Dendritic cell treated with granulocyte-macrophage colony-stimulating factor and Interleukin-4, amounts not matched to agents 40 ng/mL and 50 ng/mL, for 4 days (primary cell): ENCODE measurements around the gene ATP1A3.
"Not testable (repeated sequence)": the region's sequence is repeated elsewhere in the genome, so short reads cannot be mapped to it uniquely, and the experiment has no call there.

Experiments
- H3K27ac Mint-ChIP-seq: one replicate; pipeline ENCODE4 v1.8.0; 2022; ENCODE audit warnings: mild to moderate bottlenecking, mixed read lengths
- H3K27me3 Mint-ChIP-seq: one replicate; pipeline ENCODE4 v1.8.0; 2022; ENCODE audit warnings: mild to moderate bottlenecking, mixed read lengths
- H3K36me3 Mint-ChIP-seq: one replicate; pipeline ENCODE4 v1.8.0; 2022; ENCODE audit warnings: low read depth, mixed read lengths
- H3K4me1 Mint-ChIP-seq: one replicate; pipeline ENCODE4 v1.8.0; 2022; ENCODE audit warnings: low read depth, mixed read lengths
- H3K4me3 Mint-ChIP-seq: one replicate; pipeline ENCODE4 v1.8.0; 2022; ENCODE audit warnings: mild to moderate bottlenecking, moderate library complexity, mixed read lengths
- H3K9me3 Mint-ChIP-seq: one replicate; pipeline ENCODE4 v1.8.0; 2022; ENCODE audit warnings: mixed read lengths
- intact Hi-C: fragments of 100-400 bp; cut with micrococcal nuclease; formaldehyde crosslinking; loops from one replicate; pipeline ENCODE4 v1.15.0; 2022

ATP1A3 gene

DNA sequence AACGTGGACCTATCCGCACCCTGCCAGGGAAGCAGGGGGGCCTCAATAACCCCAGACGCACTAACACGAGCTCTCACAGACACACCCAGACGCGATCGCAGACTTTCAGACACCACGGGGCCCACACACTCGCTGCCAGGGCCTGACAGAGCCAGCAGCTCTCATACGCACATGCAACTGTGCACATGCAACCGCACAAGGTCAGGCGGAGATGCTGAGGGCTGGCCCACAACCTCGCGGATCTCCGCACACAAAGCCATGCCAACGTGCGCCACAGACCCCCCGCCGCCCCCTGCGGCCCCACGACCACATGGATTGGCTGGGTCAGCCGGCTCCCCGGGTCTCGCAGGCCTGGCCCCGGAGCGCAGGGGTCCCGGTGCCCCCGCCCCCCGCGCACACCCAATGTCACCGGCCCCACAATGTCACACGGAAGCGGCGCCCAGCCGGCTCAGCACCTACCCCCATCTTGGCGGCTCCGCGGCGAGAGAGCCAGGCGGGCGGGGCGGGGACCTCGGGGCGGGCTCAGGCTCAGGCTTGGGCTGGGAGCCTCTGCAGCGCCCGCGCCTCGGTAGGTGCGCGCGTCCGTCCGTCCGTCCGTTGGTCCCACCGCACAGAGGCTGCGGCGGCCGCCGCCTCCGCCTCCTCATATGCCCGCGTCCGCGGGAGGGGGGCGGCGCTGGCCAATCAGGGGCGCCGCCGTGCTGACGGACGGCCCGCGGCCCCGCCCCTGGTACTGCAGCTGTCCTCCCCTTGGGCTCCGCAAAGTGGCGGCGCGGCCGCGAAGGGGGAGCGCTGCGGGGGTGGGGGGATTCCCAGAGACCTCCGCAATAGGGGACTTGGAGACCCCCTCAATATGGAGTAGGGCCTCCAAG lies at the start of gene ATP1A3:
Gene ATP1A3, minus strand, starts transcription at position 619 of the 872 bp plus-strand sequence. Its CDS starts 154 bp downstream, at position 465.
- Mint-ChIP-seq H3K4me3 (peak within 1 kb of the TSS; percentile 41), H3K9me3 (no peaks in the 10 kb centered on the region), H3K36me3 (no peaks in the 10 kb centered on the region), H3K4me1 (peaks cover 15% of the 10 kb centered on the region), H3K27ac (no peak within 1 kb of the TSS), H3K27me3 (peaks cover 56% of the 10 kb centered on the region)
- intact Hi-C loops = no loop called here

DNA sequence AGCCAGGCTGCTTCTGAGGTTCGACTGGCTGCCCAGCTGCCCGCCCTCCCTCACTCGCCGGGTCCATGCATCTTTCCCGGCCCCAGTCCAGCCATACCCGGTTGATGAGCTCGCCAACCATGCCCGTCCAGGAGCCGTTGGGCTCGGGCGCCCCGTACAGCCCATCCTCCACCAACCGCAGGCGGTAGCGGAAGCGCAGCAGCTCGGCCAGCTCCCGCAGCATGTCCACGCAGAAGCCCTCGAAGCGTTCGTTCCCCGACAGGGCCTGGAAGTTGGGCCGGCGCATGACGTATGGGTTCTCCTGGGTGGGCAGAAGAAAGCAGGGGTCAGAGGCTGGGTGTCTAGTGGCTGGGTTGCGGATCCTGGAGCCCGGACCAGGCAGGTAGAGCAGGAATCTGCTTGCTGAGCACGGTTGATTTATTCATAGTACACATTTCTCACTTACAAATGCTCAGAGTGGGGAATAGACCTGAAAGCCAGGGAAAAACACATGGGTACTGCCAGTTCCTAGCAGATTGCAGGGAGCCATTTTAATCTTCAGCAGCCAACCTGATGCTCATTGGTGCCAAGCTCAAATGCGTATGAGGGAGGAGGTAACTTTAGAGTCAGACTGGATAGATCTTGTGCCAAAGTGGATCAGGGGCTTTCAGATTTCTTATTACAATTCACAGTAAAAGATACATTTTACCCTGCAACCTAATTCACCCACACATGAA lies 48.6 kb upstream of the ATP1A3 start:
- Mint-ChIP-seq H3K9me3 (no peaks in the 10 kb centered on the region), H3K4me3 (no peak overlapping the region), H3K4me1 (no peaks in the 10 kb centered on the region), H3K36me3 (no peaks in the 10 kb centered on the region), H3K27me3 (no peaks in the 10 kb centered on the region), H3K27ac (no peak overlapping the region)
- intact Hi-C loops = no loop called here

DNA sequence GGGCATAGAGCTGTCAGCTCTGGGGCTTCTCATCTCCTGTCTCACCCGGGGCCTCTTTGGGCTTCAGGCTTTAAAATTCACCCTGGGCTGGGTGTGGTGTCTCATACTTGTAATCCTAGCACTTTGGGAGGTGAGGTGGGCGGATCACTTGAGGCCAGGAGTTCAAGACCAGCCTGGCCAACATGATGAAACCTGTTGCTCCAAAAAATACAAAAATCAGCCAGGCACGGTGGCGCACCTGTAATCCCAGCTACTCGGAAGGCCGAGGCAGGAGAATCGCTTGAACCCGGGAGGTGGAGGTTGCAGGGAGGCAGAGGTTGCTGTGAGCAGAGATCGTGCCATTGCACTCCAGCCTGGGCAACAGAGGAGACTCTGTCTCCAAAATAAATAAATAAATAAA lies 46.5 kb upstream of the ATP1A3 start:
- H3K4me1 Mint-ChIP-seq, H3K36me3 Mint-ChIP-seq, H3K9me3 Mint-ChIP-seq, H3K27ac Mint-ChIP-seq, H3K4me3 Mint-ChIP-seq, H3K27me3 Mint-ChIP-seq, intact Hi-C loops: not testable (repeated sequence)

DNA sequence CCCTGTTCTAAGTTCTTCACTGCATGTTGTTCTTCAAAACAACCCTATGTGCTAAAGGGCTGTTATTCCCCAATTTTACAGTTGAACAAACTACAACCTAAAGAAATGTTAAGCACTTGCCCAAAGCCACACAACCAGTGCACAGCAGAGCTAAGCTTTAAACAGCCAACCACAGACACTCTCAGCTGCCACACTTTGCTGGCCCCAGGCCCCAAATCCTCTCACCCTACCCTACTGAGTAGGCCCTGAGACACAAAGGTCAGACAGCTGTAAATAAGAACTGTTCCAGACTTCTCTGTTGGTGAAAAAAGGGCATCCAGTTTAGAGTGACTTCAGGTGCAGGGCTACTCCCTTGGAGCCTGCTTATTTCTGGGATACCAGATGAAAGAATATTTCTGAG lies 46.0 kb upstream of the ATP1A3 start:
- intact Hi-C loops = no loop called here
- H3K4me3 Mint-ChIP-seq = no peak overlapping the region
- no peaks in the 10 kb centered on the region for H3K36me3 Mint-ChIP-seq
- H3K27me3 Mint-ChIP-seq = no peaks in the 10 kb centered on the region
- H3K27ac Mint-ChIP-seq = no peak overlapping the region
- H3K9me3 Mint-ChIP-seq = no peaks in the 10 kb centered on the region
- no peaks in the 10 kb centered on the region for H3K4me1 Mint-ChIP-seq

DNA sequence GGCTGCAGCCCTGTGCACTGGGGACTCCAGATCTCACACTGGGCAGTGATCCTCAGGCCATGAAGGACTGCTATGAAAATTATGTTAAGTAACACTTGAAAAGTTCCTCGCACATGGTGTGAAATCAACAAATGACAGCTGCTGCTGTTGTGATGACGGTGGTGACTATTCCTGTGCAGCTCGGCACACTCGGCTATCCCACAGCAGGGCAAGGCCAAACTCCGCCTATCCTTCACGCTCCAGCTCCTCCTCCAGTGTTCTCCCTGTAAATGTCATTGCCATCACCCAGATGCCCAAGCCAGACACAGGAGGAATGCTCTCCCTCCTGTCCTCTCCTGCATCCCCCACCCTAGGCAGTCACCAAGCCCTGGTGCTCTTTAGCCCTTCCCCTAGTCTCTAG lies 44.6 kb upstream of the ATP1A3 start:
- Mint-ChIP-seq H3K27ac (no peak overlapping the region), H3K4me1 (no peaks in the 10 kb centered on the region), H3K4me3 (no peak overlapping the region), H3K27me3 (no peaks in the 10 kb centered on the region), H3K9me3 (no peaks in the 10 kb centered on the region), H3K36me3 (no peaks in the 10 kb centered on the region)
- intact Hi-C loops = no loop called here

DNA sequence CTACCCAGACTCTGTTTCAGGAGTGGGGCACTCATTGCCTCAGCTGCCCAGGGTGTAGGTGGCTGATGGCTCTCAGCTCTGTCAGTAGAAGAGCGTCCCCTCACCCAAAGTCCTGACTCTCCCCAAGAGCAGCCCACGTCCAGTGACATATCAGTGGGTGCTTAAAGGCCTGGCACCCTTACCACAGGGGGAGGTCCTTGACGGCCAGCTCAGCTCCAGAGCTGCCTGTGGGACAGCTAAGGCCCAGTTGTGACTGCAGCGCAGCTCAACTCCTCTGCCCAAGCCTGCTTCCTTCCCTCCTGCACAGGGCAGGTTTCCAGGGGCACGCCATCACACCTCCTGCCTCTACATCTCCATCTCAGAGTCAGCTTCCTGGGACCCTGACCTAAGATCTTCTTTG lies 43.6 kb upstream of the ATP1A3 start:
- no peaks in the 10 kb centered on the region for H3K36me3 Mint-ChIP-seq
- no peaks in the 10 kb centered on the region for H3K4me1 Mint-ChIP-seq
- H3K27me3 Mint-ChIP-seq = no peaks in the 10 kb centered on the region
- H3K4me3 Mint-ChIP-seq = no peak overlapping the region
- intact Hi-C loops = no loop called here
- H3K9me3 Mint-ChIP-seq = no peaks in the 10 kb centered on the region
- no peak overlapping the region for H3K27ac Mint-ChIP-seq

DNA sequence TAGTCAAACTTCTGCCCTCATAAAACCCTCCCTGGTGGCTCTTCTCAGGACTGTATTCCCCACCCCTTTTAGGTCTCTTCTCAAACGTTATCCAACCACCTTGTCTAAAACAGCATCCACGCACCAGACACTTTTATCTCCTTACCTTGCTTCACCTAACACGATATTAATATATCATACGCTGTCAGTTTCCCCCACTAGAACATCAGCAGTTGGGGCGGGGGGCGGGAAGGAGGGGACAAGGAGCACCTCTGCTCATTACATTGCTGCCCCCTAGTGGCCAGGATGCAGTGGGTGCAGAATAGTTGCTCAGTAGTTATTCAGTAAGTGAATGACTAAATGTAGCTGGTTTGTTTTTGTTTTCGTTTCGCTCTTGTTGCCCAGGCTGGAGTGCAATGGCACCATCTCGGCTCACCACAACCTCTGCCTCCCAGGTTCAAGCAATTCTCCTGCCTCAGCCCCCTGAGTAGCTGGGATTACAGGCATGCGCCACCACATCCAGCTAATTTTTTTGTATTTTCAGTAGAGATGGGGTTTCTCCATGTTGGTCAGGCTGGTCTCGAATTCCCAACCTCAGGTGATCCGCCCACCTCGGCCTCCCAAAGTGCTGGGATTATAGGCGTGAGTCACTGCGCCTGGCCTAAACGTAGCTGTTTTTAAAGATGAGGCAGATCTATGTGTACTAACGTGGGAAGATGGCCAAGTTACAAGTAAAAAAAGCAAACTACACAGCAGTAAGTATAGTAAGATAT lies 40.8 kb upstream of the ATP1A3 start:
- H3K4me1 Mint-ChIP-seq, intact Hi-C loops, H3K9me3 Mint-ChIP-seq, H3K27me3 Mint-ChIP-seq, H3K27ac Mint-ChIP-seq, H3K36me3 Mint-ChIP-seq, H3K4me3 Mint-ChIP-seq: not testable (repeated sequence)

DNA sequence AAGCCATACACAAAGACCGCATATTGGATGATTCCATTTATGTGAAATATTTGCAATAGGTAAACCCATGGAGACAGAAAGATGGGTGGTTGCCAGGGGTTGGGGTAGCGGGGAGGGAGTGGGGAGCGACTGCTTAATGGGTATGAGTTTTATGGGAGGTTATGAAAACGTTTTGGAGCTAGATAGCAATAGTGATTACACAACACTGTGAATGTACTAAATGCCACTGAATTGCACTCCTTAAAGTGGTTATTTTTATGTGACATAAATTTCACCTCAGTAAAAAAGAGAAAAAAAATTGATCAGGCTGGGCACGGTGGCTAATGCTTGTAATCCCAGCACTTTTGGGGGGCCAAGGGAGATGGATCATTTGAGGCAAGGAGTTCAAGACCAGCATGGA lies 39.4 kb upstream of the ATP1A3 start:
- H3K27ac Mint-ChIP-seq = no peak overlapping the region
- no peaks in the 10 kb centered on the region for H3K9me3 Mint-ChIP-seq
- H3K4me1 Mint-ChIP-seq = no peaks in the 10 kb centered on the region
- no peaks in the 10 kb centered on the region for H3K36me3 Mint-ChIP-seq
- no peak overlapping the region for H3K4me3 Mint-ChIP-seq
- intact Hi-C loops = no loop called here
- no peaks in the 10 kb centered on the region for H3K27me3 Mint-ChIP-seq

DNA sequence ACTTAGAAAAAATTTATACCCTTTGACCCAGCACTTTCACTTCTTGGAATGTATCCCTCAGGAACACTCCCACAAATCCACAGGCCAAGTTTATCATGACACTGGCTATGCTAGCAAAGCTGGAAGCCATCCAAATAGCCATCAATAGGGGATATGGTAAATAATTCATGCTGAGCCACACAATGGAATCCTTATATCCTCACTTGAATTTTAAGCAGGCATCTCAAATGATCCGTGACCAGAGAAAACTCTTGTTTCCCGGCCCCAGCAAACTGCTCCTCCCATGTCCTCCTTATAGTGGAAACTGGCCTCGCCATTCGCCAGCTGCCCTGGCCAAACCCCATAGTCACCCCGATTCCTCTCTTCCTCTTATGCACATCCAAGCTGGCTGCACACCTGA lies 38.4 kb upstream of the ATP1A3 start:
- Mint-ChIP-seq H3K27me3 (no peaks in the 10 kb centered on the region), H3K27ac (no peak overlapping the region), H3K4me3 (no peak overlapping the region), H3K9me3 (no peaks in the 10 kb centered on the region), H3K36me3 (no peaks in the 10 kb centered on the region), H3K4me1 (no peaks in the 10 kb centered on the region)
- intact Hi-C loops = no loop called here

DNA sequence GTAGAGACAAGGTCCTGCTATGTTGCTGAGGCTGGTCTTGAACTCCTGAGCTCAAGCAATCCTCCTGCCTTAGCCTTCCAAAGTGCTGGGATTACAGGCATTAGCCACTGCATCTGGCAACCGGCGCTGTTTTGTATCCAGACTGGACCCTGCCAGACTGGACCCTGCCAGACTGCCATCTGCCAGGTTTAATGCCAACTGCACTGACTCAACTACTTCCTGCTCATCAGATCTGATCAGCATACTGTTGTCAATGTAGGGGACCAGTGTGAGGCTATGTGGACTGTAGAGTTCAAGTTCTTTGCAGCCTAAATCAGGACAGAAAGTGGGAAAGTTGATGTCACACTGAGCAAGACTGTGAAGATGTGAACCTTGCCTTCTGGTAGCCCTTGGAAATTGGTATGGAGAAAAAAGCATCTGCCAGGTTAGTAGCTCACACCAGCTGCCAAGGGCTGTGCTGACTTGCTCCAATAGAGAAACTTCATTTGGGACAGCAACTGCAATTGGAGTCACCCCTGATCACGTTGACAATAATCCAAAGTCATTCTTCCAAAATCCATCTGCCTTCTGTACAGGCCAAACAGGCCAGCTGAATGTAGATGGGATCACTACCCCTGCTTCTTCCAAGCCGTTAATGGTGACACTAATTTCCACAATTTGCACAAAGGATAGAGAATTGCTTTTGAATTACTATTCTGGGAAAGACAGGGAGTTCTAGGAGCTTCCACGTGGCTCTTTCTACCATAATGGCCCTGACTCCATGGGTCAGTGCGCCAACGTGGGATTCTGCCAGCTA lies 36.8 kb upstream of the ATP1A3 start:
- H3K9me3 Mint-ChIP-seq = no peaks in the 10 kb centered on the region
- H3K27me3 Mint-ChIP-seq = no peaks in the 10 kb centered on the region
- H3K4me1 Mint-ChIP-seq = no peaks in the 10 kb centered on the region
- no peak overlapping the region for H3K27ac Mint-ChIP-seq
- intact Hi-C loops = no loop called here
- no peak overlapping the region for H3K4me3 Mint-ChIP-seq
- H3K36me3 Mint-ChIP-seq = no peaks in the 10 kb centered on the region

DNA sequence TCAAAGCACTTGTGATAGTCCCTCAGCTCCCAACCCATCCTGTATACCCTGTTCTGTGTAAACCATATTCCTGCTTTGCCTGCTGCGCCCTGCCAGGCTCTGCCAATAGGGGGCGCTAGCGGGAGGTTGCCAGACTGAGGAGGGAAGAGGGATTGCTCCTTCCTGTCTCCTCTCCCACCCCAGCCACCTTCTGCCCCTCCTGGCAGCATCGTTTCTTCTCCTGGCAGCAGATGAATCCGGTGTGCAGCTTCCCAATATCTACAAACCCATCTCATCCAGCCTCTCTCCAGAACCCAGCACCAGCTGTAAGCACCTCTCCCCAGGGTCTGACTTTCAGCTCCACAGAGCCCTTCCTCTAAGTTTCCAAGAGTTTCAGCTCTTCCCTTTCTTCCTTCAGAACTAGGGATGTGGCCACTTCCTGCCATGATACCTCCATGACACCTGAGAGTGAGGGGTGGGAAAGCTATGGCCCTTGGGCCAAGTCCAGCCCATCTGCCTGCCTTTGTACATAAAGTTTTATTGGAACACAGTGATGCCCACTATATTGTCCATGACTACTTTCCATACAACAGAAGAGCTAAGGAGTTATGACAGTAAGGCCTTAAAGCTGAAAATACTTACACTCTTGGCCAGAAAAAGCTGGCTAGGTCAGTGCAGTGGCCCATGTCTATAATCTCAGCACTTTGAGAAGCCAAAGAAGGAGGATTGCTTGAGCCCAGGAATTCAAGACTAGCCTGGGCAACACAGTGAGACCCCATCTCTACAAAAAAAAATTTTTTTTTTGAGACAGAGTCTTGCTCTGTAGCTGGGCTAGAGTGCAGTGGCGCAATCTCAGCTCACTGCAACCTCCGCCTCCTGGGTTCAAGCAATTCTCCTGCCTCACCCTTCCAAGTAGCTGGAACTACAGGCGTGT lies 34.5 kb upstream of the ATP1A3 start:
- Mint-ChIP-seq H3K4me3 (no peak overlapping the region), H3K27me3 (no peaks in the 10 kb centered on the region), H3K4me1 (no peaks in the 10 kb centered on the region), H3K36me3 (no peaks in the 10 kb centered on the region), H3K9me3 (no peaks in the 10 kb centered on the region), H3K27ac (no peak overlapping the region)
- intact Hi-C loops = no loop called here

DNA sequence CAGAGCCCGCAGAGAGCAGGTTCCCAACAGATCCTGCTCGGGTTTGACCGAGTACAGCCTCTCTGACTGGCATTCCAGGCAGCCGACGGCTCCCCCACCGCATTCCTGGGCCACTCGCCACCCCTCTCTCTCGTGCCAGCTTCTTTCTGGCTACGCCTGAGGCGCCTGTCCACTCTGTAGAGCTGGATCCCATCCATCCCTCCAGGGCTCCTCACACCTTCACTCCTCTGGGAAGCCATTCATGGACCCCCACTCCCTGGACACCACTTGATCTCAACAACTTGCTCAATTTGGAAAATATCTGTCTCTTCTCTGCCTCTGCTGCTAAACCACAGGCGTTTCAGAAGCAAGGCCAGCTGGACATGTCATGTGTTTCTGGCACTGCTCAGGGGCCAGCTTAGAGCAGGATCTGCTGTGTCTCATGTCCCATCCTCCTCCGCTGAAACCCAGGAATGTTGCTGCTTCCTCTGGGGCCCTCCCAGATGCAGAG lies 30.6 kb upstream of the ATP1A3 start:
- Mint-ChIP-seq H3K36me3 (no peaks in the 10 kb centered on the region), H3K4me3 (no peak overlapping the region), H3K27ac (no peak overlapping the region), H3K9me3 (no peaks in the 10 kb centered on the region), H3K4me1 (no peaks in the 10 kb centered on the region), H3K27me3 (no peaks in the 10 kb centered on the region)
- intact Hi-C loops = no loop called here

DNA sequence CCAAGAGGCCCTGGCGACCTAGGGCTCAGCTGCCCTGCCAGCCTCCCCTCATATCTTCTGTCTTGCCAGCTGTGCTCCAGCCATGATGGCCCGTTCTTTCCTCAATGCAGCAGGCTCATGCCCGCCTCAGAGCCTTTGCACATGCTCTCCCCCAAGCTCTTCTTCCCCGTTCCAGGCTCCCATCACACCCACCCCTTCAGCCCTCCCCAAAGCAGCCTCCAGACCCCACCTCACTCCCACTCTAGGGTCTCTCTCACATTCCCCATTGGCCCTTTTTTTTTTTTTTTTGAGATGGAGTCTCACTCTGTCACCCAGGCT lies 29.9 kb upstream of the ATP1A3 start:
- intact Hi-C loops = no loop called here
- Mint-ChIP-seq H3K9me3 (no peaks in the 10 kb centered on the region), H3K4me1 (no peaks in the 10 kb centered on the region), H3K27me3 (no peaks in the 10 kb centered on the region), H3K4me3 (no peak overlapping the region), H3K36me3 (no peaks in the 10 kb centered on the region), H3K27ac (no peak overlapping the region)
